MM.1S (cell line): ENCODE data around the gene FRK.

Experiments
- DNase-seq: peaks from one replicate; pipeline ENCODE4 v3.0.0-alpha.2; 2015
- H2AFZ ChIP-seq: fragments of 300-600 bp; sonication (generic); 2 replicates; pipeline ENCODE4 v1.6.0; 2016; ENCODE audit warnings: antibody characterized with exemption, low read length
- H3F3A ChIP-seq: fragments of 300-600 bp; sonication (generic); 2 replicates; pipeline ENCODE4 v1.6.1; 2016; ENCODE audit warnings: mild to moderate bottlenecking, antibody characterized with exemption, low read length, moderate library complexity, mixed read lengths; ENCODE audit not compliant: insufficient read depth
- H3K27ac ChIP-seq: fragments of 300-600 bp; sonication (generic); 2 replicates; pipeline ENCODE4 v1.5.1; 2016; ENCODE audit warnings: mild to moderate bottlenecking, low read length
- H3K27me3 ChIP-seq: fragments of 300-600 bp; sonication (generic); replicated peaks from 2 replicates; pipeline ENCODE4 v1.6.0; 2016; ENCODE audit warnings: low read length; ENCODE audit not compliant: insufficient read depth
- H3K36me3 ChIP-seq: fragments of 300-600 bp; sonication (generic); replicated peaks from 2 replicates; pipeline ENCODE4 v1.6.1; 2016; ENCODE audit warnings: mild to moderate bottlenecking, low read length, mixed read lengths; ENCODE audit not compliant: insufficient read depth
- H3K4me1 ChIP-seq: fragments of 300-600 bp; sonication (generic); 2 replicates; pipeline ENCODE4 v1.6.1; 2016; ENCODE audit warnings: low read length, mixed read lengths
- H3K4me2 ChIP-seq: fragments of 300-600 bp; sonication (generic); 2 replicates; pipeline ENCODE4 v1.6.0; 2016; ENCODE audit warnings: low read depth, low read length
- H3K4me3 ChIP-seq: fragments of 300-600 bp; sonication (generic); 2 replicates; pipeline ENCODE4 v1.5.1; 2016; ENCODE audit warnings: low read length, mixed read lengths
- H3K79me2 ChIP-seq: fragments of 300-600 bp; sonication (generic); 2 replicates; pipeline ENCODE4 v1.6.1; 2016; ENCODE audit warnings: mixed run types, low read length, mixed read lengths
- H3K9ac ChIP-seq: fragments of 300-600 bp; sonication (generic); 2 replicates; pipeline ENCODE4 v1.6.1; 2016; ENCODE audit warnings: low read length, mixed read lengths
- H3K9me2 ChIP-seq: fragments of 300-600 bp; sonication (generic); replicated peaks from 2 replicates; pipeline ENCODE4 v1.6.1; 2016; ENCODE audit warnings: mild to moderate bottlenecking, low read length, mixed read lengths; ENCODE audit not compliant: insufficient read depth
- H3K9me3 ChIP-seq: fragments of 300-600 bp; sonication (generic); replicated peaks from 2 replicates; pipeline ENCODE4 v1.6.1; 2016; ENCODE audit warnings: mild to moderate bottlenecking, low read length, mixed read lengths; ENCODE audit not compliant: insufficient read depth
- H4K20me1 ChIP-seq: fragments of 300-600 bp; sonication (generic); 2 replicates; pipeline ENCODE4 v1.6.1; 2016; ENCODE audit warnings: mild to moderate bottlenecking, low read length, moderate library complexity, mixed read lengths; ENCODE audit not compliant: insufficient read depth
- CTCF ChIP-seq: fragments of 300-600 bp; sonication (generic); IDR thresholded peaks from 2 replicates; pipeline ENCODE4 v1.5.1; 2016; ENCODE audit warnings: antibody characterized with exemption, low read length, mixed read lengths
- EZH2 ChIP-seq: fragments of 300-600 bp; sonication (generic); optimal IDR thresholded peaks from 2 replicates; pipeline ENCODE3; 2017; ENCODE audit warnings: low read depth, mild to moderate bottlenecking, antibody characterized with exemption, low read length, mixed read lengths
- EZH2phosphoT487 ChIP-seq: fragments of 300-600 bp; sonication (generic); IDR thresholded peaks from 2 replicates; pipeline ENCODE4 v1.6.1; 2018; ENCODE audit warnings: antibody characterized with exemption, low read length

Gene FRK

GRCh38 chr6:115882174-115882573 lies 178.5 kb downstream of the FRK start:
- H3K79me2 ChIP-seq = no peaks in the 10 kb centered on the region
- H4K20me1 ChIP-seq = no peaks in the 10 kb centered on the region

More at GRCh38 chr6:115882174-115882573, 178.5 kb downstream of the FRK start:
- no peaks in the 10 kb centered on the region for H3K9me2 ChIP-seq
- DNase-seq = no peak
- no peak overlapping the region for H3K9ac ChIP-seq
- no peak overlapping the region for H3K4me3 ChIP-seq
- TF ChIP-seq EZH2phosphoT487 (no peak), EZH2 (no peak), CTCF (no peak)
- H3K4me1 ChIP-seq = no peaks in the 10 kb centered on the region
- no peaks in the 10 kb centered on the region for H3K36me3 ChIP-seq
- no peaks in the 10 kb centered on the region for H3K27me3 ChIP-seq
- no peaks in the 10 kb centered on the region for H3F3A ChIP-seq
- H3K9me3 ChIP-seq = no peaks in the 10 kb centered on the region
- H3K4me2 ChIP-seq = no peak overlapping the region
- no peak overlapping the region for H3K27ac ChIP-seq
- no peak overlapping the region for H2AFZ ChIP-seq
